ENCODE data around the gene MYL6B.

Gene MYL6B

DNA sequence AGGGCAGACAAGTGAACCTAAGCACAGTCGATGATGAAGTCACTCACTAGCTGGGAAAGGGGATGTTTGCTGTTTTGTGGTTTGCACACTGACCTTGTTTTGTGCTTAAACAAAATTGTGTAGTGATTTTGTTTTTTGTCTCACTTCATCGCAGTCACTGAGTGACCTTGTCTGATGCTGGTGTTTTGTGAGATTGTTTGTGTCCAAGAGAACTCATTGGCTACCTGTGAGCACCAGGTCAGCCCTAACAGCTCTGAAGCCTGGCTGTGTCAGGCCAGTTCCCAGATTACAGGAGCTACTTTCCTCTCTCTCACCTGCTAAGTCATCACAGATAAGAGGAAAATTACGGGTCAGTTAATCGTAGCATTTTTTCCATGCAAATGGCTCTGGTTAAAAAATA, 28.3 kb upstream of the MYL6B start:
- no peak for DNase-seq

DNA sequence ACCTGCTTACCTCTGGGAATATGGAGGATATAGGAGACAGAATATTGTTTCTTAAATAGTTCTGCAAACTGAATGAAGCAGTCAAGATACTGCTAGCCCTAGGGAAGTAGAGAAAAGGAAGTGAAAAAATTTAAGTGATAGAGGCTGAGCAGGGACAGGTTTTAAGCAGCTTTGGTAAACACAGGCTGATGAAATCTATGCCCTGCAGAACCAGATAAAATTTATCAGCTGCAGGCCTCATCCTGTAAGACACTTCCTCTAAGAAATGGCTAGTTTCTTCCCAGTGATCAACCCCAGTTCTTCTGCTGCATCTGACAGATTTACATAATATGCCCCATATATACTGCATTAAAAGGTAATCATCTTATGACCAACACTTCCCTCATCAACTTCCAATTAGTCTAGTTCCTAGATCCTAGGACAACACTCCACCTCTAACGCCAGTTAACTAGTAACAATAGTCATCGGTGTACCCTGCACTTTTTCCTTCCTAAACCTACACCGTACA, 25.6 kb upstream of the MYL6B start:
- no peak for DNase-seq

- DNase-seq = no peak
Measured at GRCh38 chr12:56127485-56127887, 24.9 kb upstream of the MYL6B start.

GRCh38 chr12:56127888-56128669, 24.3 kb upstream of the MYL6B start, which contains the start of gene ESYT1:
Gene ESYT1 (plus strand): TSS chr12:56128267. CDS start chr12:56128320, 53 bp downstream.
- peak; percentile 95 for DNase-seq

GRCh38 chr12:56128670-56129205, 23.6 kb upstream of the MYL6B start:
- DNase-seq = no peak

DNA sequence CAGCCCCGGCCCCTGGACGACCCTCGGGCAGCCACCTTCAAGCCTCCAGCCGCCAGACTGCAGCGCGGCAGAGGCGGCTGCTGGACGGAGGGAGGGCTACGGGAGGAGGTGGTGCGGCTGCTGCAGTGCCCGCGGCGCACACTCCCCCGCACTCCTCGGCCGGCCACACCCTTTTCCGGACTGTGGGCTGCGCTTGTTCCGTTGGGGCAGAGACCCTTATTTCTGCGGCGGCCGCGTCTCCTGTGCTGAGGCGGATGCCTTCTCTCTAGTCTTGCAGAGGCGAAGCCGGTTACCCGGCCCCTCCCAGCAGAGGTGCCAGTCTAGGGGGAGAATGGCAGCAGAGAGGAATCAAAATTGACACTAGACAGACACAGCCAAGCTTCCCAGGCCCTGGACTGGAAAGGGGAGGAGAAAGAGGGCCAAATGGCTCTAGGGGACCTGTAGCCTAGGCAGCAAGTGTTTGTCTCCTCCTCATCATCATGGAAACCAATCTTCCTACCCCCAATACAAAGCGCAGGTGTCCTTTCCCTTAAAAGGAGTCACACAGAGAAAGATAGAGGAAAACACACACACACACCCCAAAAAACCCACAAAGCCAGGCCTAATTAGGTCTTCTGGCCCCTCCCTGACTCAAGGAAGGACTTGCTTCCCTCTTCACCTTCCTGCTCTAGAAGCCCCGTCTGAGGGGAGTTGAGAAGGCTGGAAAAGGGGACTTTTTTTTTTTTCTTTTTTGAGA, 23.0 kb upstream of the MYL6B start:
- DNase-seq = peak; percentile 73

DNA sequence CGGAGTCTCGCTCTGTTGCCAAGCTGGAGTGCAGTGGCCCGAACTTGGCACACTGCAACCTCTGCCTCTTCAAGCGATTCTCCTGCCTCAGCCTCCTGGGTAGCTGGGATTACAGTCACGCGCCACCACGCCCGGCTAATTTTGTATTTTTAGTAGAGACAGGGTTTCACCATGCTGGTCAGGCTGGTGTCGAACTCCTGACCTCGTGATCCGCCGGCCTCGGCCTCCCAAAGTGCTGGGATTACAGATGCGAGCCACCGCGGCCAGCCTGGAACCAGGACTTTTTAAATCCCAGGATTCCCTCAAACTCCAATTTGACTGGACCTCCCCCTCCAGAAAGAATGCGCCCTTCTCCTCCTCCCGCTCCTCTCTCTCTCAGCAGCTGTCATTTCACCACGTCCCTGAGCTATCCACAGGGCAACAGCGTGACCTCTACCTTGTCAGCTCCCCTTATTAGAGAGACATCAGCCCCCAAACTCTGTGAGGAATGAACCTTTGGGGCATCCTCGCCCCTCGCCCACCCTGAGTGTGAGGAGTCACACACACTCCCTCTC, 22.4 kb upstream of the MYL6B start:
- no peak for DNase-seq

DNA sequence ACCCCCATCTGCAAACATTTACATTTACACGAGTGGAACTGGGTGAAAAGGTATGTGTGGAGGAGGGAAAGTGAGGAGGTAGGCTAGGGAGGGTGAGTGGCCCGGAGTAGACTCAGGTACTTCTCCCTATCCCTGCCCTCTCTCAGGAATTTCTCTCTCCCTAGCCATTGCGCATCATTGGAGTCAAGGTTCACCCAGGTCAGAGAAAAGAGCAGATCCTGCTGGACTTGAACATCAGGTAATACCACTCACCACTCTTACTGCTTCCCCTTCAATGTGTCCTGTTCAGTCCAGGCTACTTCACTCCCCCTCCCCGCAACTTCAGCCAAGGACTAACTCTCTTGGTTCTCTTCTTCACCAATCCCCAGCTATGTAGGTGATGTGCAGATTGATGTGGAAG, 21.5 kb upstream of the MYL6B start:
- no peak for DNase-seq

- DNase-seq = no peak
Measured at GRCh38 chr12:56134897-56135296, 17.5 kb upstream of the MYL6B start.

- no peak for DNase-seq
Measured at GRCh38 chr12:56137853-56138571, 14.4 kb upstream of the MYL6B start.

- no peak for DNase-seq
Measured at GRCh38 chr12:56141946-56142784, 10.2 kb upstream of the MYL6B start.

- DNase-seq = no peak
Measured at GRCh38 chr12:56143217-56143616, 9.2 kb upstream of the MYL6B start.

GRCh38 chr12:56143870-56144269, 8.5 kb upstream of the MYL6B start:
- no peak for DNase-seq

- no peak for DNase-seq
Measured at GRCh38 chr12:56145217-56145616, 7.2 kb upstream of the MYL6B start.

DNA sequence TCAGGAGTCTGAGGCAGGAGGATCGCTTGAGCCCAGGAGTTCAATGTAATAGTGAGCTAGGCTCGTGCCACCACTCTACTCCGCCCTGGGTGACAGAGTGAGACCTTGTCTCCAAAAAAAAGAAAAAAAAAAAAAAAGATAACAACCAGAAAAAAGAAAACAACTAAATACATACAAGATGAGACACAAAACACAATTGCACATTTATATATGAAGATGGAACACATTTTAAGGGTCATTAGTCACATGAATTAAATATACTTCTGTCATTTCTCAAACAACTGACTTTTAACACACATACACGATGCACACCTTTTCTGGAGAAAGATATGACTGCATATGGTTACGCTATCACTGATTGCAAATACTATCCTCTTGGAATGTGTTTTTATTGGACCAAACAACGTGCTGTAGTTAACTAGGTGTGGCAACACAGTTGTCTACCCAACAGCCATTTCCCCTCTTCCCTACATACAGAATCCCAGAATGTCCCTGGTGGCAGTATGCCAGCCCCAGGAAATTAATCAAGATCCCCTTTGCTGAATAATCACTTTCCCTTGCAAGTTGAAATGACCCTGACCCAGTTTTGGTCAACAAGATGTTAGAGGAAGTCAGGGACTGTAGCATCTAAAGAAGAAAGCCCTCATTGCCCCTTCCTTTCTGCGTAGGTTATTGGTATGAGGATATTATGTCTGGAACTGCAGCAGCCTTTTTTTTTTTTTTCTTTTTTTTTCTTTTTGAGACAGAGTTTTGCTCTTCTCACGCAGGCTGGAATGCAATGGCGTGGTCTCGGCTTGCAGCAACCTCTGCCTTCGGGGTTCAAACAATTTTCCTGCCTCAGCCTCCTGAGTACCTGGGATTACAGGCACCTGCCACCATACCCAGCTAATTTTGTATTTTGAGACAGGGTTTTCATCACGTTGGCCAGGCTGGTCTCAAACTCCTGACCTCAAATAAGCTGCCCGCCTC, 5.6 kb upstream of the MYL6B start:
- DNase-seq = no peak

GRCh38 chr12:56150563-56150962, 1.8 kb upstream of the MYL6B start:
- no peak for DNase-seq

DNA sequence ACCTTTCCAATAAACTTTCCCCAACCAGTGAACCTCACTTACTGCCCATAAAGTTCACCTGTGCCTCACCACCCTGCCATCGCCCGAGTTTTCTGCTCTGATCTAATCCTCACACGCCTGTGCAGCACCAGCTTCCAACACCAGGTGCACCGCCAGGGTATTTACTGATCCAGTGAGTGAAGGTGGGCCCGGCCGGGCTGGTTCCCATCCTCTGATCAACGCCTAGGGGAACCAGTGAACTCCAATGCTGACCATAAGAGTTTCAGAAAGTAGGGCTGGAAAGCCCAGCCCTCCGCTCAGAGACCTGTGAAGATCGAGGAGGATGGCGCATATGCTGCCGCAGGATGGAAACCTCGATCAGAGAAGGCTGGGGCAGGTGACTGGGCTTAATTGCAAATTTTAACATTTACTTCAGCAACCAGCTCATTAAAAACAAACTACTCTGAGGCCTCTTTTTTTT, 685 bp upstream of the MYL6B start:
- peak; percentile 66 for DNase-seq

- DNase-seq = no peak
Measured at GRCh38 chr12:56152756-56153677, 630 bp downstream of the MYL6B start.

DNA sequence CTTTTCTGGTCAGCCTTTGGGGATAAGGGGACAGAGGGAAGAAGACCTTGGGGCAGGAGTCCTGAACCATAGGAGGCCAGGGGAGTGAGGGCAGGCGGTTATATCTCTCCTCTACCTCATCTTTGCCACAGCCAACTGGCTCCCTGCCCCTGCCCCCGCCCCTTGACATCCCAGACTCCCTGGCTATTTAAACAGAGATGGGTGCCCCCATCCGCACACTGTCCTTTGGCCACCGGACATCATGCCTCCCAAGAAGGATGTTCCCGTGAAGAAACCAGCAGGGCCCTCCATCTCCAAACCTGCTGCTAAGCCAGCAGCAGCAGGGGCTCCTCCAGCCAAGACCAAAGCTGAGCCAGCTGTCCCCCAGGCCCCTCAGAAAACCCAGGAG, 1.3 kb downstream of the MYL6B start:
- DNase-seq = no peak

Measured in activated CD4-positive, alpha-beta T cell treated with anti-CD3 and anti-CD28 coated beads, Interleukin-2, amount 50 U/mL, for 1 hour (primary cell).